Non-pigmented ciliary epithelial cell (primary cell): ENCODE measurements around the gene DENND4C.
"Not testable (repeated sequence)": the region's sequence is repeated elsewhere in the genome, so short reads cannot be mapped to it uniquely, and the experiment has no call there.

Experiments used
- DNase-seq: peaks from one replicate; pipeline ENCODE4 v3.0.0-alpha.2; 2010; ENCODE audit warnings: low read depth

DENND4C gene

GRCh38 chr9:19224563-19224962, 5.9 kb upstream of the DENND4C start:
- no peak for DNase-seq

- DNase-seq = no peak
Observed at GRCh38 chr9:19229595-19230354, 718 bp upstream of the DENND4C start.

GRCh38 chr9:19231126-19231903, 822 bp downstream of the DENND4C start:
- DNase-seq = no peak

GRCh38 chr9:19231904-19232822, 1.7 kb downstream of the DENND4C start:
- DNase-seq = no peak

GRCh38 chr9:19232823-19233194, 2.3 kb downstream of the DENND4C start:
- no peak for DNase-seq

GRCh38 chr9:19233344-19233743, 2.9 kb downstream of the DENND4C start:
- DNase-seq = no peak

- no peak for DNase-seq
Observed at GRCh38 chr9:19239955-19240354, 9.5 kb downstream of the DENND4C start.

- no peak for DNase-seq
Observed at GRCh38 chr9:19241728-19242127, 11.2 kb downstream of the DENND4C start.

GRCh38 chr9:19243366-19244033, 13.0 kb downstream of the DENND4C start:
- DNase-seq = no peak

GRCh38 chr9:19246891-19247290, 16.4 kb downstream of the DENND4C start:
- no peak for DNase-seq

GRCh38 chr9:19247420-19247819, 16.9 kb downstream of the DENND4C start:
- DNase-seq = no peak

GRCh38 chr9:19250346-19250745, 19.9 kb downstream of the DENND4C start:
- not testable (repeated sequence) for DNase-seq

- not testable (repeated sequence) for DNase-seq
Observed at GRCh38 chr9:19251203-19251602, 20.7 kb downstream of the DENND4C start.

- not testable (repeated sequence) for DNase-seq
Observed at GRCh38 chr9:19251622-19252021, 21.1 kb downstream of the DENND4C start.

- DNase-seq = no peak
Observed at GRCh38 chr9:19252174-19252884, 21.8 kb downstream of the DENND4C start.

GRCh38 chr9:19252885-19253219, 22.4 kb downstream of the DENND4C start:
- DNase-seq = no peak

- DNase-seq = no peak
Observed at GRCh38 chr9:19255112-19255511, 24.6 kb downstream of the DENND4C start.

- no peak for DNase-seq
Observed at GRCh38 chr9:19255821-19256220, 25.3 kb downstream of the DENND4C start.

- DNase-seq = not testable (repeated sequence)
Observed at GRCh38 chr9:19259665-19260255, 29.3 kb downstream of the DENND4C start.

- DNase-seq = not testable (repeated sequence)
Observed at GRCh38 chr9:19265602-19266001, 35.1 kb downstream of the DENND4C start.
